ENCODE measurements around the gene PRKAA1. TPM values are rescaled to one million over a fixed set of nuclear protein-coding genes. Genes with fewer than 3 reads are reported as not detected.

PRKAA1 gene
- total RNA-seq, 1 experiment from 2014 or later = 28.8 TPM

- Histone ChIP-seq H4K91ac (ENCODE audit: insufficient read length, low read depth, low read length) (no peak overlapping the region), H2AFZ (ENCODE audit: low read length) (no peak overlapping the region), H4K20me1 (ENCODE audit: control insufficient read depth, insufficient read depth, insufficient read length) (no peaks in the 10 kb centered on the region), H3K27me3 (ENCODE audit: insufficient read depth, low read length) (no peaks in the 10 kb centered on the region), H2AK5ac (ENCODE audit: insufficient read length, low read length) (no peak overlapping the region), H3K4me1 (ENCODE audit: insufficient read depth, low read length) (no peaks in the 10 kb centered on the region), H3T11ph (ENCODE audit: low read length) (no peak overlapping the region), H3K23me2 (ENCODE audit: insufficient read length, low read depth, low read length, poor library complexity, severe bottlenecking) (no peaks in the 10 kb centered on the region), H3K4me2 (ENCODE audit: insufficient read depth, insufficient read length, low read length) (no peak overlapping the region), H3K18ac (ENCODE audit: insufficient read length, low read depth, low read length) (no peak overlapping the region), H2BK12ac (ENCODE audit: insufficient read length, low read depth, low read length) (no peak overlapping the region), H3K23ac (ENCODE audit: insufficient read length, low read depth, low read length) (no peak overlapping the region), H2BK15ac (ENCODE audit: low read depth, low read length) (no peak overlapping the region), H3K79me1 (ENCODE audit: insufficient read depth, low read depth, low read length, poor library complexity, severe bottlenecking) (peaks cover 3% of the 10 kb centered on the region), H4K5ac (ENCODE audit: insufficient read length, low read depth, low read length) (no peak overlapping the region), H3K14ac (ENCODE audit: insufficient read depth, low read length) (no peak overlapping the region), H2BK5ac (ENCODE audit: insufficient read length, low read length) (no peak overlapping the region), H3K9me3 (ENCODE audit: control insufficient read depth, low read depth, low read length) (no peaks in the 10 kb centered on the region), H3K9ac (ENCODE audit: extremely low read depth, insufficient read length, low read length) (no peak overlapping the region), H3K79me2 (ENCODE audit: insufficient read depth, low read length) (peaks cover 20% of the 10 kb centered on the region; the same call in 1 of the 2 replicates), H3K4ac (ENCODE audit: low read depth, low read length) (no peak overlapping the region), H3K56ac (ENCODE audit: insufficient read length, low read depth, low read length) (no peak overlapping the region), H2BK20ac (ENCODE audit: low read depth, low read length, poor library complexity, severe bottlenecking) (no peak overlapping the region), H2BK120ac (ENCODE audit: low read depth, low read length, poor library complexity, severe bottlenecking) (no peak overlapping the region), H3K27ac (ENCODE audit: insufficient read length, low read depth, low read length) (no peak overlapping the region), H4K8ac (replicated peaks; ENCODE audit: insufficient read length, low read depth, low read length) (no peak overlapping the region)
- H3K9me3 Mint-ChIP-seq = no peaks in the 10 kb centered on the region
- H3K4me1 Mint-ChIP-seq = no peaks in the 10 kb centered on the region; a peak in 1 of 4 replicates
- TF ChIP-seq, protein P1, sequence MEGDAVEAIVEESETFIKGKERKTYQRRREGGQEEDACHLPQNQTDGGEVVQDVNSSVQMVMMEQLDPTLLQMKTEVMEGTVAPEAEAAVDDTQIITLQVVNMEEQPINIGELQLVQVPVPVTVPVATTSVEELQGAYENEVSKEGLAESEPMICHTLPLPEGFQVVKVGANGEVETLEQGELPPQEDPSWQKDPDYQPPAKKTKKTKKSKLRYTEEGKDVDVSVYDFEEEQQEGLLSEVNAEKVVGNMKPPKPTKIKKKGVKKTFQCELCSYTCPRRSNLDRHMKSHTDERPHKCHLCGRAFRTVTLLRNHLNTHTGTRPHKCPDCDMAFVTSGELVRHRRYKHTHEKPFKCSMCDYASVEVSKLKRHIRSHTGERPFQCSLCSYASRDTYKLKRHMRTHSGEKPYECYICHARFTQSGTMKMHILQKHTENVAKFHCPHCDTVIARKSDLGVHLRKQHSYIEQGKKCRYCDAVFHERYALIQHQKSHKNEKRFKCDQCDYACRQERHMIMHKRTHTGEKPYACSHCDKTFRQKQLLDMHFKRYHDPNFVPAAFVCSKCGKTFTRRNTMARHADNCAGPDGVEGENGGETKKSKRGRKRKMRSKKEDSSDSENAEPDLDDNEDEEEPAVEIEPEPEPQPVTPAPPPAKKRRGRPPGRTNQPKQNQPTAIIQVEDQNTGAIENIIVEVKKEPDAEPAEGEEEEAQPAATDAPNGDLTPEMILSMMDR (conservative IDR thresholded peaks at IDR 0.05) = no peak
- no peak overlapping the region for H3K27ac Mint-ChIP-seq
- H3K4me3 Mint-ChIP-seq = no peak overlapping the region
- peaks cover 9 to 21% (median 20%) of the 10 kb centered on the region in 3 experiments; a peak in 6 of 7 replicates for H3K36me3 Mint-ChIP-seq (ENCODE audit: insufficient read depth in 1 of 3, low read depth in 3 of 3)
- no peaks in the 10 kb centered on the region for H3K27me3 Mint-ChIP-seq (ENCODE audit: low read depth)
- no peak for DNase-seq
- no CpG with 5 or more reads among the region's 6 CpGs for WGBS (ENCODE audit: extremely low coverage, insufficient read length, low lambda C conversion rate)
These were observed 18.6 kb downstream of the PRKAA1 start for GRCh38 chr5:40779561-40779960.
